ENCODE results near the gene M1AP.

DNA sequence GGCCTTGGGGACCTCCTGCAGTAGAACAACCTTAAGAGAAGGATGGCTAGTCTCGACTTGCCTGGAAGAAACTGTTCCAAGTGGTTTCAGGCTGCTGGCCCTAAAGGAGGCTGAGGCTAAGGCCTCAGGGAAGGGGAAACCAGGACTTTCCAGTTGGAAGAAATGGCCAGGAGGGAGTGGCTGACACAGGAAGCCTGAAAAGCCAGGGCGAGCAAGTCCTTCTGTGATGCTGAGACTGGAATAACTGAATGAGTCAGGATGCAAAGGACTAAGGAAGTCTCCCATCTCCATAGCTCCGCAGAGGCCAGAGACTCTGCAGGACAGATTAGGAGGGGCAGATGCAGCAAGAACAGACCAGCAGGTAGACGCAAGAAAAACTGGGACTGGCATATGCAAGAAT lies 111.0 kb downstream of the M1AP start:
- TF ChIP-seq NCOR1 (IDR thresholded peaks at IDR 0.05): no peak
- TF ChIP-seq YY1 (IDR thresholded peaks at IDR 0.05; ENCODE audit: borderline replicate concordance in 1 of 3, control insufficient read depth in 1 of 3, extremely low read depth in 1 of 3, insufficient read depth in 3 of 3, insufficient read length in 1 of 3, insufficient replicate concordance in 2 of 3, low read depth in 1 of 3, low read length in 2 of 3): no peak
- TF ChIP-seq, protein P1, sequence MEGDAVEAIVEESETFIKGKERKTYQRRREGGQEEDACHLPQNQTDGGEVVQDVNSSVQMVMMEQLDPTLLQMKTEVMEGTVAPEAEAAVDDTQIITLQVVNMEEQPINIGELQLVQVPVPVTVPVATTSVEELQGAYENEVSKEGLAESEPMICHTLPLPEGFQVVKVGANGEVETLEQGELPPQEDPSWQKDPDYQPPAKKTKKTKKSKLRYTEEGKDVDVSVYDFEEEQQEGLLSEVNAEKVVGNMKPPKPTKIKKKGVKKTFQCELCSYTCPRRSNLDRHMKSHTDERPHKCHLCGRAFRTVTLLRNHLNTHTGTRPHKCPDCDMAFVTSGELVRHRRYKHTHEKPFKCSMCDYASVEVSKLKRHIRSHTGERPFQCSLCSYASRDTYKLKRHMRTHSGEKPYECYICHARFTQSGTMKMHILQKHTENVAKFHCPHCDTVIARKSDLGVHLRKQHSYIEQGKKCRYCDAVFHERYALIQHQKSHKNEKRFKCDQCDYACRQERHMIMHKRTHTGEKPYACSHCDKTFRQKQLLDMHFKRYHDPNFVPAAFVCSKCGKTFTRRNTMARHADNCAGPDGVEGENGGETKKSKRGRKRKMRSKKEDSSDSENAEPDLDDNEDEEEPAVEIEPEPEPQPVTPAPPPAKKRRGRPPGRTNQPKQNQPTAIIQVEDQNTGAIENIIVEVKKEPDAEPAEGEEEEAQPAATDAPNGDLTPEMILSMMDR (IDR thresholded peaks at IDR 0.05 in 2 of 3, conservative IDR thresholded peaks at IDR 0.05 in 1 of 3; ENCODE audit: insufficient read depth in 2 of 3, low read depth in 1 of 3, low read length in 3 of 3): no peak
- TF ChIP-seq FOXJ3 (CRISPR knock-in tag; IDR thresholded peaks at IDR 0.05): no peak
- no peak for TF ChIP-seq HNRNPLL (IDR thresholded peaks at IDR 0.05; ENCODE audit: low read depth, low read length, poor library complexity, severe bottlenecking)
- TF ChIP-seq PRPF4 (IDR thresholded peaks at IDR 0.05; ENCODE audit: insufficient read depth, low read depth, low read length, poor library complexity, severe bottlenecking): no peak
- no peak for TF ChIP-seq RAD21 (CRISPR knock-in tag; conservative IDR thresholded peaks at IDR 0.05 in 1 of 2, IDR thresholded peaks at IDR 0.05 in 1 of 2)
